Daoy (cell line): Measurements from ENCODE around the gene UTP15. TPM values are rescaled to one million over a fixed set of nuclear protein-coding genes. Genes with fewer than 3 reads are reported as not detected.

Experiments
- DNase-seq: peaks from one replicate; pipeline ENCODE4 v3.0.0-alpha.2; 2015; ENCODE audit warnings: low read depth
- total RNA-seq: library from RNA; depleted of rRNA; stranded (reverse); fragments of >200 nt; shearing (Covaris generic); gene quantifications from 2 replicates; pipeline ENCODE4 v1.2.3, GENCODE V29; 2014; rRNA removed

UTP15 gene
- total RNA-seq, 1 experiment from 2014 or later = 31.7 TPM

GRCh38 chr5:73623060-73623459 lies 57.5 kb downstream of the UTP15 start:
- no peak for DNase-seq

DNA sequence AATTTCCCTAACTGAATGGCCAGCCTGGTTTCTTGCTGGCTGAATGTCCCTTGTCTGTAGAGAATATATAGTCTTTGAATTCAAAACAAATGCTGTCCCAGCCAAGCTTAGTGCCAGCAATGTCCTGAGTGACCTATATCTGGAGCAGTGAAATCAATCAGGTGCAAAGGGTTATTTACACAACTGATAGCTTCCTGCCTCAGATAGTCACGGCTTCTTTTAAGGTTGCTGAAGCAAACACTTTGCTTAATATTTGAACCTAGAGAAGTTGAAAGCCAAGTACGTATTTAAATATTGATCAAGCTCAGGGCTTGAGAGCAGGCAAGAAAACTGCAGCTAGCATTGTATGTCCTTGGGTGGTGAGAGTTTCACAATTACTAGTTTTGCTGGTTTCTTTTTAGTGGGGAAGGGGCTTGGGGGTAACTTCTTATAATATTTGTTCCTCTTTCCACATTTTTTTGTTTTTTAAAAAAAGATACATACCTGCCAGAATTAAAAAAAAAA lies 58.4 kb downstream of the UTP15 start:
- no peak for DNase-seq

DNA sequence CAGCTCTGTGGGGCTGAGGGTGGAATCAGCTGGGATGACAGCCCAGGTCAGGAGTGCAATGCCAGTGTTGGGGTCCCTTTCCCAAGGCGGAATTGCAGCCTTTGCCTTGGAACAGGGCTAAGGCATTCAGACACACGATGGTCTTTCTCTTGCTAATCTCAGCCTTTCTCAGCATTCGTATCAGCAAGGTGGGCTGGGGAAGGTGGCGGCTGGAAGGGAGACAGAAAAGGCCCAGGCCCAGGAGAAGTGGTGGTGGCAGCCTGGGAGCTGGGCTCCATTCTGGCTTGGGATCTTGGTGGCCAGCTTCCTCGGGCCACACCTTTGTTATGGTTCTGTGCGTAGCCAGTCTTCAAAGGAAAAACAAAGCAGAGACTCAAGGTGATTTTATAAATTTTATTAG lies 59.3 kb downstream of the UTP15 start:
- no peak for DNase-seq

GRCh38 chr5:73625372-73625943 lies 59.9 kb downstream of the UTP15 start:
- DNase-seq = no peak

- peak; percentile 82 for DNase-seq
These were observed 60.6 kb downstream of the UTP15 start, which contains the start of gene ARHGEF28 for GRCh38 chr5:73625944-73626811. Gene ARHGEF28 (plus strand): TSS chr5:73626196. CDS start chr5:73684852, 58,656 bp downstream.

- DNase-seq = no peak
These were observed 61.3 kb downstream of the UTP15 start for GRCh38 chr5:73626814-73627313.

DNA sequence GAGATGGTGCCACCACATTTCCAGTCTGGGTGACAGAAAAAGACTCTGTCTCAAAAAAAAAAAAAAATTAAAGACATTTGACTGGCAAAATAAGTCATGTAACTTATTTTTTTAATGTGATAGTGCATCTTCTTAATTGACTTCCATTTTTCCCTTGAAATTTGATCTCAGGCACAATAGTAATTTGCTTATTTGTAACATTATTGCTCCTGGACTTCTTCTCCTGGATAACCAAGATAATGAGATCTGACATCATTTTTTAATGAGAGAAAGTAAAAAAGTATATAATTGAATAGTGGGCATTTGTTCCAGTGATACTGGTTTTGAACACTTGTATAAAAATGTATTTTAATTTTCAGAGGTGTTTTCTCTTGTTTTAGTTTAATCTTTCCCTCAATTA lies 63.9 kb downstream of the UTP15 start:
- DNase-seq = no peak

DNA sequence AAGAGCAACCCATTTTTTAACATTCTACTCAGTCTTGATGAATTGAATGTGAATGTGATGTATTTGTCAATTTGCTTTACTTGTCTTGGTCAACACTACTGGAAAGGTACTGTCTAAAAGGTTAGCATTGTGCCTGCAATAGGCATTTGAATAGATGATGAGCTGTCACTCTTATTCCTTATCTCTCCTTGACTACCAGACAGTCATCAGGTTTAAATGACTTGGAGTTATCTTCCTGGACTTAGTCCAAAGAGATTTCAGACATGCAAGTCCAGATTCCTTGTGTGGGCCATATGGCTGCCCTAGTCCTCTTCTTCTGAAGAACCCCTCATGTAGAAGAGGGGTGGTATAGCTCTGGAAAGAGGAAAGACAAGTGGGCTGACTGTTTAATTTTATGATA lies 65.2 kb downstream of the UTP15 start:
- DNase-seq = no peak

DNA sequence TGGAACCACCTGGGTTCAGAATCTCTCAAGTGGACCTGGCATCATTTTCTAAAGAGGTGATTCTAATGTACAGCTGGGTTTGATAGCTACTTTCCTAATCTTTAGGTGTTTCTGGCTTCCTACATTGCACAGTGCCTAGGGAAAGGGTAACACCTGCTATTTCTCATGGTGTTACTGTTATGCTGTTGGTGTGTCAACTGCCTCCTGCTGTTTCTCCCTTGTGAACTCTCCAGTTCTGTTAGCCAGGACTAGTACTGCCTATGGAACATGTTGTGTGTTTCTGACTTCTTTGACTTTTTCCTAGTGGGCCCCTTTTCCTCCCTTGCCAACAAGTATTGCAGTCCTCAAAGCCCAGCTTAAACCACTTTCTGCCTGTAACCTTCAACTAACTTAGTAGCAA lies 66.0 kb downstream of the UTP15 start:
- no peak for DNase-seq

Other genes starting within 250 kb of the UTP15 start
- 21.9 and 62.3 TPM in 2 replicates for gene FOXD1, start 117.0 kb upstream of the UTP15 start, total RNA-seq
- 680 and 912 TPM in 2 replicates for gene BTF3, start 67.3 kb upstream of the UTP15 start, total RNA-seq
- gene ANKRA2, start 104 bp upstream of the UTP15 start, total RNA-seq = 10.2 and 12.3 TPM in 2 replicates
- 0.65 and 3.9 TPM in 2 replicates for gene ARHGEF28, start 60.5 kb downstream of the UTP15 start, total RNA-seq